B cell (primary cell): ENCODE measurements around the gene CUL5. TPM values are rescaled to one million over a fixed set of nuclear protein-coding genes. Genes with fewer than 3 reads are reported as not detected.
"Not testable (repeated sequence)": the region's sequence is repeated elsewhere in the genome, so short reads cannot be mapped to it uniquely, and the experiment has no call there.

ENCODE experiments used
- ATAC-seq: fragments of 200-7000 bp; cut with Tn5 transposase; one replicate; pipeline ENCODE4 v1.10.0; 2021; ENCODE audit warnings: low read depth, mild to moderate bottlenecking, moderate number of reproducible peaks, moderate library complexity
- CTCF ChIA-PET: fragments of 350-600 bp; sonication (Branson Sonifier 250); formaldehyde crosslinking; loops from one replicate; lab custom pipeline; 2021; ENCODE audit warnings: antibody characterized with exemption, inconsistent platforms; lab: Charles Lee
- POLR2A ChIA-PET: fragments of 350-600 bp; sonication (Branson Sonifier 250); formaldehyde crosslinking; loops from one replicate; lab custom pipeline; 2021; ENCODE audit warnings: antibody characterized with exemption; lab: Charles Lee
- DNase-seq: peaks from one replicate; pipeline ENCODE4 v3.0.0; 2013
- H2AFZ ChIP-seq: 2 replicates; pipeline ENCODE4 v1.6.1; 2012; ENCODE audit warnings: mild to moderate bottlenecking, low read depth, low read length; ENCODE audit not compliant: insufficient read depth, poor library complexity, severe bottlenecking
- H3K27ac ChIP-seq, 2 donors: 1 replicate in 1 of 2; 2 replicates in 1 of 2; pipeline ENCODE4 v1.5.1; 2012 to 2013; ENCODE audit warnings: low read length in 2 of 2, mild to moderate bottlenecking in 2 of 2, moderate library complexity in 1 of 2
- H3K27me3 ChIP-seq, 4 experiments: fragments of 200-600 bp in 1 of 4; sonication (generic) in 1 of 4; replicated peaks in 1 of 4; 1 replicate in 2 of 4; 2 replicates in 2 of 4; pipeline versions ENCODE4 v1.6.1 to v1.7.0; 2013 to 2016; ENCODE audit warnings: low read length in 3 of 4, mild to moderate bottlenecking in 2 of 4, mixed read lengths in 1 of 4, moderate library complexity in 1 of 4; ENCODE audit not compliant: insufficient read depth in 4 of 4, control insufficient read depth in 3 of 4; ENCODE audit errors: control extremely low read depth in 1 of 4
- H3K36me3 ChIP-seq, 2 experiments: replicated peaks in 1 of 2; 1 replicate in 1 of 2; 2 replicates in 1 of 2; pipeline versions ENCODE4 v1.6.1 to v1.7.1; 2013; ENCODE audit warnings: low read length in 1 of 2; ENCODE audit not compliant: insufficient read depth in 2 of 2, control insufficient read depth in 1 of 2; ENCODE audit errors: control extremely low read depth in 1 of 2, extremely low read depth in 1 of 2
- H3K4me1 ChIP-seq, 2 donors: fragments of 200-600 bp in 1 of 2; sonication (generic) in 1 of 2; 1 replicate in 1 of 2; 2 replicates in 1 of 2; pipeline versions ENCODE4 v1.5.1 to v1.6.1; 2013 to 2017; ENCODE audit warnings: low read length in 2 of 2; ENCODE audit not compliant: control insufficient read depth in 2 of 2, insufficient read depth in 2 of 2
- H3K4me2 ChIP-seq: replicated peaks from 2 replicates; pipeline ENCODE3; 2012; ENCODE audit warnings: mild to moderate bottlenecking, low read depth, low read length; ENCODE audit not compliant: poor library complexity, severe bottlenecking
- H3K4me3 ChIP-seq, 5 experiments: fragments of 200-600 bp in 1 of 5; sonication (generic) in 1 of 5; 1 replicate in 3 of 5; 2 replicates in 2 of 5; pipeline versions ENCODE4 v1.5.1 to v1.7.0; 2011 to 2016; ENCODE audit warnings: low read length in 4 of 5, mild to moderate bottlenecking in 4 of 5, low read depth in 2 of 5, control low read depth in 1 of 5, moderate library complexity in 1 of 5; ENCODE audit not compliant: insufficient read depth in 1 of 5; ENCODE audit errors: control extremely low read depth in 1 of 5, extremely low read depth in 1 of 5
- H3K79me2 ChIP-seq: fragments of 200-600 bp; sonication (generic); one replicate; pipeline ENCODE4 v1.6.0; 2016; ENCODE audit warnings: low read length; ENCODE audit not compliant: control insufficient read depth, insufficient read depth
- H3K9ac ChIP-seq: fragments of 200-600 bp; sonication (generic); 2 replicates; pipeline ENCODE4 v1.6.1; 2017; ENCODE audit warnings: mild to moderate bottlenecking, low read length, moderate library complexity
- H3K9me3 ChIP-seq, 3 donors: one replicate each; pipeline versions ENCODE4 v1.6.1 to v1.7.1; 2013; ENCODE audit warnings: low read length in 2 of 3; ENCODE audit not compliant: control insufficient read depth in 2 of 3, insufficient read depth in 1 of 3; ENCODE audit errors: control extremely low read depth in 1 of 3
- H4K20me1 ChIP-seq: 2 replicates; pipeline ENCODE4 v1.6.0; 2012; ENCODE audit warnings: mild to moderate bottlenecking, low read length; ENCODE audit not compliant: insufficient read depth, control insufficient read depth, poor library complexity, severe bottlenecking
- H3K27ac Mint-ChIP-seq: one replicate; pipeline ENCODE4 v1.8.0; 2021; ENCODE audit warnings: mixed read lengths
- H3K27me3 Mint-ChIP-seq: one replicate; pipeline ENCODE4 v1.8.0; 2021; ENCODE audit warnings: mixed read lengths
- H3K4me1 Mint-ChIP-seq: one replicate; pipeline ENCODE4 v1.8.0; 2021; ENCODE audit warnings: mixed read lengths
- H3K4me3 Mint-ChIP-seq: one replicate; pipeline ENCODE4 v1.8.0; 2021; ENCODE audit warnings: mixed read lengths
- H3K9me3 Mint-ChIP-seq: one replicate; pipeline ENCODE4 v1.8.0; 2022; ENCODE audit warnings: mixed read lengths; ENCODE audit not compliant: insufficient read depth
- CTCF ChIP-seq: fragments of 200-600 bp; IDR thresholded peaks from one replicate; pipeline ENCODE4 v1.8.0; 2022; ENCODE audit warnings: antibody characterized with exemption, mild to moderate bottlenecking
- EZH2 ChIP-seq: IDR thresholded peaks from 2 replicates; pipeline ENCODE4 v1.6.1; 2012; ENCODE audit warnings: borderline replicate concordance, low read depth, mild to moderate bottlenecking, moderate library complexity, low read length; ENCODE audit not compliant: insufficient read depth, poor library complexity, severe bottlenecking
- WGBS: methylation state at CpG from one replicate; pipeline ENCODE4 v1.1.5; 2013; ENCODE audit warnings: missing lambda C conversion rate; ENCODE audit not compliant: insufficient coverage; 5-methylcytosine and 5-hydroxymethylcytosine counted together
- intact Hi-C: fragments of 100-400 bp; cut with micrococcal nuclease; formaldehyde crosslinking; loops from one replicate; pipeline ENCODE4 v1.10.0; 2022
- polyA plus RNA-seq: library from polyadenylated mRNA; depleted of rRNA; stranded (reverse); fragments of >200 nt; gene quantifications from 2 replicates; pipeline ENCODE4 v1.2.3, GENCODE V29; 2012
- total RNA-seq, 2 donors: library from RNA; stranded (reverse); fragments of 120-200 nt in 1 of 2; gene quantifications; 1 replicate in 1 of 2; 2 replicates in 1 of 2; pipeline versions ENCODE4 v1.2.3 to v1.2.4, GENCODE V29; 2013 to 2022

CUL5 gene
- total and polyA plus RNA-seq, 2 donors (not counting 1 experiment from before 2014, with no cell fraction given) = 29.4 to 44.1 TPM

DNA sequence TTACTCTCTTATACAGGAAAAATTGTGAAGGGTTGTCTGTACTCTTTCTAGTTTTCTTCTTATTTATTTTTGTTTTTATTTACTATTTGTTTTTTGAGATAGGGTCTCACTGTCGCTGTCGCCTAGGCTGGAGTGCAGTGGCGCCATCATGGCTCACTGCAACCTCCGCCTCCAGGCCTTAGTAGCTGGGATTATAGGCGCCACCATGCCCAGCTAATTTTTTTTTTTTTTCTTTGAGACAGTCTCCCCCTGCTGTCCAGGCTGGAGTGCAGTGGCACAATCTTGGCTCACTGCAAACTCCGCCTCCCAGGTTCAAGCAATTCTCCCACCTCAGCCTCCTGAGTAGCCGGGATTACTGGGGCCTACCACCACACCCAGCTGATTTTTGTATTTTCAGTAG, 18.4 kb downstream of the CUL5 start:
- Mint-ChIP-seq H3K9me3 (peaks cover 3% of the 10 kb centered on the region), H3K4me1 (peaks cover 42% of the 10 kb centered on the region), H3K27me3 (no peaks in the 10 kb centered on the region), H3K27ac (no peak overlapping the region), H3K4me3 (no peak overlapping the region)
- ATAC-seq (no peak), DNase-seq (no peak)
- no peak overlapping the region for H3K9ac ChIP-seq
- H3K36me3 ChIP-seq = no peaks in the 10 kb centered on the region
- intact Hi-C loops = no loop called here
- CTCF ChIA-PET = no interaction called here
- H3K4me2 ChIP-seq = no peak overlapping the region
- no peaks in the 10 kb centered on the region for H3K4me1 ChIP-seq
- H2AFZ ChIP-seq = no peak overlapping the region
- WGBS = 100% methylated on average over 7 of the region's 7 CpGs
- no peaks in the 10 kb centered on the region for H3K9me3 ChIP-seq
- POLR2A ChIA-PET = no interaction called here
- peaks cover 88% of the 10 kb centered on the region for H4K20me1 ChIP-seq
- H3K27me3 ChIP-seq = no peaks in the 10 kb centered on the region
- H3K27ac ChIP-seq = no peak overlapping the region
- TF ChIP-seq EZH2 (no peak), CTCF (no peak)
- peaks cover 96% of the 10 kb centered on the region for H3K79me2 ChIP-seq
- no peak overlapping the region for H3K4me3 ChIP-seq

DNA sequence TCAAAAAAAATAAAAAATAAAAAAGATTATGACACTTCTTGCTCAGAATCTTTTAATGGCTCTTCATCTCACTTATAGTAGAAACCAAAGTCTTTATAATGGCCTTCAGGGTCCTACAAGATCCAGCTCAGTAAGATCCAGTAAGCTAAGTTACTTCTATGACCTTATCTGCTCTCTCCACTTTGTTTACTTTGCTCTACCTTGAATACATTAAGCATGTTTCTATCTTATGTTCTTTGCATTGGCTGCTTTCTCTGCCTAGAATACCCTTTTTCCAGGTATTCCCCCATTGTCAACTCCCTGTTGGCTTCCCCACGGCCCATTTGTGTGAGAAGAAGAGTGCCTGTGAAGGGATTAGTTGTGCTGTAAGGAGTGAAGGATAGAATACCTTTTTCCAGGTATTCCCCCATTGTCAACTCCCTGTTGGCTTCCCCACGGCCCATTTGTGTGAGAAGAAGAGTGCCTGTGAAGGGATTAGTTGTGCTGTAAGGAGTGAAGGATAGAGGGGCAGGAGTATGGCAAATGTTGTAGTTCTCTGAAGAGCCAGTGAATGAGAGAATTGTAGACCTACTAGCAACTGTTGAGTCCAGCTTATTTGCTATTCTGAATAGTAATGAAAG, 20.2 kb downstream of the CUL5 start:
- H3K4me1 ChIP-seq, H3K4me2 ChIP-seq, H3K27me3 ChIP-seq, CTCF ChIA-PET, POLR2A ChIA-PET, H3K27ac ChIP-seq, H3K27me3 Mint-ChIP-seq, H3K4me3 Mint-ChIP-seq, H3K9me3 ChIP-seq, H3K9me3 Mint-ChIP-seq, H3K9ac ChIP-seq, H3K36me3 ChIP-seq, H2AFZ ChIP-seq, DNase-seq, intact Hi-C loops, H3K4me3 ChIP-seq, H3K27ac Mint-ChIP-seq, ATAC-seq: not testable (repeated sequence)
- H4K20me1 ChIP-seq = peaks cover 79% of the 10 kb centered on the region
- H3K4me1 Mint-ChIP-seq = peaks cover 38% of the 10 kb centered on the region
- H3K79me2 ChIP-seq = peaks cover 89% of the 10 kb centered on the region
- no CpG with 5 or more reads among the region's 2 CpGs for WGBS

DNA sequence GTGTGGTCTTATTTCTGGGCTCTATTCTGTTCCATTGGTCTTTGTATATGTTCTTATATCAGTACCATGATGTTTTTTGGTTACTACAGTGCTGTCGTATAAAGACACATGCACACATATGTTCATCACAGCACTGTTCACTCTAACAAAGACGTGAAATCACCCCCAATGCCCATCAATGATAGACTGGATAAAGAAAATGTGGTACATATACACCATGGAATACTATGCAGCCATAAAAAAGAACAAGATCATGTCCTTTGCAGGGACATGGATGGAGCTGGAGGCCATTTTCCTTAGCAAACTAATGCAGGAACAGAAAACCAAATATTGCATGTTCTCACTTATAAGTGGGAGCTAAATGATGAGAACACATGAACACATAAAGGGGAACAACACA, 22.9 kb downstream of the CUL5 start:
- Histone ChIP-seq H3K36me3 (peaks cover 4 to 28% of the 10 kb centered on the region in 2 experiments), H4K20me1 (peaks cover 55% of the 10 kb centered on the region), H3K79me2 (peaks cover 62% of the 10 kb centered on the region)
- H3K27me3 ChIP-seq, H3K27me3 Mint-ChIP-seq, H3K9me3 ChIP-seq, CTCF ChIA-PET, H2AFZ ChIP-seq, H3K4me2 ChIP-seq, H3K9ac ChIP-seq, H3K27ac ChIP-seq, H3K4me3 ChIP-seq, POLR2A ChIA-PET, H3K4me3 Mint-ChIP-seq, DNase-seq, H3K9me3 Mint-ChIP-seq, ATAC-seq, H3K27ac Mint-ChIP-seq, intact Hi-C loops, H3K4me1 ChIP-seq: not testable (repeated sequence)
- WGBS = no CpG with 5 or more reads among the region's 2 CpGs
- peaks cover 20% of the 10 kb centered on the region for H3K4me1 Mint-ChIP-seq
